ENCODE measurements around the gene LTBP2. TPM values are rescaled to one million over a fixed set of nuclear protein-coding genes. Genes with fewer than 3 reads are reported as not detected.

The LTBP2 gene
- total RNA-seq, 1 donor = 493 TPM

DNA sequence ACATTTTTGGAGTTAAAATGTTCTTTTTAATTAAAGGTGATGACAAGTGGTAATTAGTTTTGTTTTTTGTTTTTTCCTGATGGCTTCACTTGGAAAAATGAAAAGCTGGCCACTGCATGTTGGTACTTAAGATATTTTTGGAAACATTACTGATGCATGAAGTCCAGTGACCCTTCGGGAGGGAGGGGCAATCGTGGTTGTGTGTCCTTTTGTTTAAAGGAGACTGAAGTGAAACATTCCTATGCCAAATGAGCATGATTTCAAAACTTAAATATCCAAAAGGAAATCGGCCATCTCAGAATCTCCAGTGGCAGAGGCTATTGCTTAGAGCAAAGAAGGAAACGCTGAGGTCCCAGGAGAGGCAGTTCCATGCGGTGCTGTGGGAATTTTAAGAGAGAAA is 20.1 kb downstream of the LTBP2 start:
- DNase-seq (ENCODE audit: insufficient read length, low spot score, missing footprints) = no peak
- TF ChIP-seq, protein P1, sequence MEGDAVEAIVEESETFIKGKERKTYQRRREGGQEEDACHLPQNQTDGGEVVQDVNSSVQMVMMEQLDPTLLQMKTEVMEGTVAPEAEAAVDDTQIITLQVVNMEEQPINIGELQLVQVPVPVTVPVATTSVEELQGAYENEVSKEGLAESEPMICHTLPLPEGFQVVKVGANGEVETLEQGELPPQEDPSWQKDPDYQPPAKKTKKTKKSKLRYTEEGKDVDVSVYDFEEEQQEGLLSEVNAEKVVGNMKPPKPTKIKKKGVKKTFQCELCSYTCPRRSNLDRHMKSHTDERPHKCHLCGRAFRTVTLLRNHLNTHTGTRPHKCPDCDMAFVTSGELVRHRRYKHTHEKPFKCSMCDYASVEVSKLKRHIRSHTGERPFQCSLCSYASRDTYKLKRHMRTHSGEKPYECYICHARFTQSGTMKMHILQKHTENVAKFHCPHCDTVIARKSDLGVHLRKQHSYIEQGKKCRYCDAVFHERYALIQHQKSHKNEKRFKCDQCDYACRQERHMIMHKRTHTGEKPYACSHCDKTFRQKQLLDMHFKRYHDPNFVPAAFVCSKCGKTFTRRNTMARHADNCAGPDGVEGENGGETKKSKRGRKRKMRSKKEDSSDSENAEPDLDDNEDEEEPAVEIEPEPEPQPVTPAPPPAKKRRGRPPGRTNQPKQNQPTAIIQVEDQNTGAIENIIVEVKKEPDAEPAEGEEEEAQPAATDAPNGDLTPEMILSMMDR (IDR thresholded peaks at IDR 0.05; ENCODE audit: extremely low read depth, low read depth, low read length) = no peak
- Histone ChIP-seq H3K9me3 (ENCODE audit: low read depth, low read length) (no peaks in the 10 kb centered on the region), H3K4me3 (ENCODE audit: insufficient read depth, low read length) (no peak overlapping the region), H2AFZ (ENCODE audit: low read length) (no peak overlapping the region), H3K79me2 (ENCODE audit: insufficient read depth, low read length) (peaks cover 98% of the 10 kb centered on the region), H4K20me1 (ENCODE audit: insufficient read depth, low read length) (peaks cover 20% of the 10 kb centered on the region), H3K27ac (ENCODE audit: low read depth, low read length) (peak overlapping the region; percentile 21), H3K36me3 (ENCODE audit: insufficient read depth, low read length) (peaks cover 41% of the 10 kb centered on the region), H3K4me2 (ENCODE audit: insufficient read depth, low read length) (peak overlapping the region; percentile 26), H3K27me3 (ENCODE audit: insufficient read depth, low read length) (no peaks in the 10 kb centered on the region), H3K4me1 (ENCODE audit: insufficient read depth, low read length) (peaks cover 59% of the 10 kb centered on the region)

DNA sequence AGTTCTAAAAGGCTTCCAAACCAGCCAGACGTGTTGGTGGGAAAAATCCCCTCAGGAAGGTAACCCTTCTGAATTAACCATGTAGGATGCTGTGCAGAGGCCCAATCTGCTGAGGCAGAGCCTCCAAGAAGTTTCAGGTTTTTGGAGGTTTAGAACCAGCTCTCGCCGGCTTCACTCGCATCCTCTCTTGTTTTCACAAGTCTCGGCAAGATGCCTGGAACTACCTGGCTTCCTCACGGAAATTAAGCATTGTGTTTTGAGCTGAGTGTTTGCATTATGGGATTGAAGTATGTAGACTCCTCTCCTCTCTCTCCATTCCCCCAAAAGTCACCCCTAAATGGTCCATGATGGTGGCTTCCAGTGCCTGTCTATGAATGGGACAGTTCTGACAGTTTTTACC is 20.6 kb downstream of the LTBP2 start:
- TF ChIP-seq, protein P1 (IDR thresholded peaks at IDR 0.05; ENCODE audit: extremely low read depth, low read depth, low read length) = no peak
- no peak overlapping the region for H3K4me3 ChIP-seq (ENCODE audit: insufficient read depth, low read length)
- H3K79me2 ChIP-seq (ENCODE audit: insufficient read depth, low read length) = peaks cover 98% of the 10 kb centered on the region
- peaks cover 40% of the 10 kb centered on the region for H3K36me3 ChIP-seq (ENCODE audit: insufficient read depth, low read length)
- no peaks in the 10 kb centered on the region for H3K9me3 ChIP-seq (ENCODE audit: low read depth, low read length)
- H2AFZ ChIP-seq (ENCODE audit: low read length) = no peak overlapping the region
- H3K27ac ChIP-seq (ENCODE audit: low read depth, low read length) = peak overlapping the region; percentile 3
- no peaks in the 10 kb centered on the region for H3K27me3 ChIP-seq (ENCODE audit: insufficient read depth, low read length)
- peaks cover 54% of the 10 kb centered on the region for H3K4me1 ChIP-seq (ENCODE audit: insufficient read depth, low read length)
- no peak for DNase-seq (ENCODE audit: insufficient read length, low spot score, missing footprints)
- peaks cover 23% of the 10 kb centered on the region for H4K20me1 ChIP-seq (ENCODE audit: insufficient read depth, low read length)
- H3K4me2 ChIP-seq (ENCODE audit: insufficient read depth, low read length) = no peak overlapping the region

DNA sequence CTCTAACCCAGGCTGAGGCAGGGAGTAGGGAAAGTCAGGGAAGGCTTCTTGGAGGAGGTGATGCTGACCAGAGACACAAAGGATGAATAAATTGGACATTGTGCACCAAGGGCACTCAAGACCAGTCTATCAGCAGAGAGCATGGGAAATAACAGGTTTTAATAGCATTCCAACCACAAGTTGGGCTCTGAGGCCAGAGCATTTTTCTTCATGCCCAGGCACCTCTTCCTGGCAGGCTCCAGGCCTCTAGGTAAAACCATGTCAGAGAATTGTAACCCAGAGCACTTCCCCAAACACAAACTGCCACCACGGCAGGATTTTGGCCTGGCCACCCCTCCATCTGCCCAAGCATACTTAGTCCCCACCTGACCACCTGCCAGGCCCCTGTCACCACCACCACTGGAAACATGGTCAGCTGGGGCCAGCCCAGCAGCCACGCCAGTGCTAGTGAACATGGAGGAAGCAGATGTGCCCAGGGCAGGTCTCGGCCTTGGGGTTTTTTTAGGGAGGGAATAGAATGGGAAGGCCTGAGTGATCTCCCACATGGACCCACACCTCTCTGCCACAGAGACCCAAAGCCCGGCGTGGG is 22.7 kb downstream of the LTBP2 start:
- Histone ChIP-seq H2AFZ (ENCODE audit: low read length) (no peak overlapping the region), H3K36me3 (ENCODE audit: insufficient read depth, low read length) (peaks cover 47% of the 10 kb centered on the region), H3K4me3 (ENCODE audit: insufficient read depth, low read length) (no peak overlapping the region), H3K27me3 (ENCODE audit: insufficient read depth, low read length) (no peaks in the 10 kb centered on the region), H3K9me3 (ENCODE audit: low read depth, low read length) (no peaks in the 10 kb centered on the region), H3K27ac (ENCODE audit: low read depth, low read length) (peak overlapping the region; percentile 12), H3K79me2 (ENCODE audit: insufficient read depth, low read length) (peaks cover 99% of the 10 kb centered on the region), H4K20me1 (ENCODE audit: insufficient read depth, low read length) (peaks cover 17% of the 10 kb centered on the region), H3K4me1 (ENCODE audit: insufficient read depth, low read length) (peaks cover 44% of the 10 kb centered on the region), H3K4me2 (ENCODE audit: insufficient read depth, low read length) (no peak overlapping the region)
- TF ChIP-seq, protein P1 (IDR thresholded peaks at IDR 0.05; ENCODE audit: extremely low read depth, low read depth, low read length) = no peak
- no peak for DNase-seq (ENCODE audit: insufficient read length, low spot score, missing footprints)

DNA sequence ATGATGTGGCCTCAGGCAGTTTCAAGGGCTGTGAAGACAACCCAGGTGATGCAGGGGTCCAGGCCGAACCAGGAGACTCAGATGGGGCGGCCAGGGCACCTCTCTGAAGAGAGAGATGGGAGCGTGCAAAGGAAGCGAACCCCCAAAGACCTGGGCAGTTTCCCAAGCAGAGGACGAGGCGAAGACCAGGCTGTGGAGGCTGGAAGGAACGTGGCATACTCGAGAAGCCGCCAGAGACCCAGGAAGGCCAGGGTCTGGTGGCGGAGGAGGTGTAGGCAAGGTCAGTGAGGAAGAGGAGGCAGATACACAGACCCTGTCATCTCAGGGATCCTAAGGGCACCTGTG is 24.7 kb downstream of the LTBP2 start:
- Histone ChIP-seq H3K36me3 (ENCODE audit: insufficient read depth, low read length) (peaks cover 51% of the 10 kb centered on the region), H3K27me3 (ENCODE audit: insufficient read depth, low read length) (no peaks in the 10 kb centered on the region), H2AFZ (ENCODE audit: low read length) (no peak overlapping the region), H3K9me3 (ENCODE audit: low read depth, low read length) (no peaks in the 10 kb centered on the region), H4K20me1 (ENCODE audit: insufficient read depth, low read length) (peaks cover 19% of the 10 kb centered on the region), H3K4me1 (ENCODE audit: insufficient read depth, low read length) (peaks cover 36% of the 10 kb centered on the region), H3K27ac (ENCODE audit: low read depth, low read length) (no peak overlapping the region), H3K4me2 (ENCODE audit: insufficient read depth, low read length) (no peak overlapping the region), H3K79me2 (ENCODE audit: insufficient read depth, low read length) (peaks cover 99% of the 10 kb centered on the region), H3K4me3 (ENCODE audit: insufficient read depth, low read length) (no peak overlapping the region)
- TF ChIP-seq, protein P1 (IDR thresholded peaks at IDR 0.05; ENCODE audit: extremely low read depth, low read depth, low read length) = no peak
- DNase-seq (ENCODE audit: insufficient read length, low spot score, missing footprints) = no peak

Measured in osteoblast (primary cell).